Trophoblast cell (in vitro differentiated cells and primary cell): ENCODE measurements around the gene MYO15A.

Experiments used
- DNase-seq, 2 donors: peaks; one replicate each; pipeline ENCODE4 v3.0.0-alpha.2; 2016
- H2AFZ ChIP-seq: 2 replicates; pipeline ENCODE4 v1.6.1; 2013; ENCODE audit warnings: low read length, moderate library complexity, mild to moderate bottlenecking; ENCODE audit not compliant: insufficient read depth, poor library complexity
- H2AK5ac ChIP-seq: 2 replicates; pipeline ENCODE4 v1.6.1; 2013; ENCODE audit warnings: mild to moderate bottlenecking, low read length
- H2BK120ac ChIP-seq: 2 replicates; pipeline ENCODE4 v1.6.1; 2013; ENCODE audit warnings: low read length, mild to moderate bottlenecking, moderate library complexity; ENCODE audit not compliant: insufficient read depth, poor library complexity
- H2BK12ac ChIP-seq: 2 replicates; pipeline ENCODE4 v1.6.1; 2013; ENCODE audit warnings: mild to moderate bottlenecking, low read length, moderate library complexity
- H2BK5ac ChIP-seq: 2 replicates; pipeline ENCODE4 v1.6.1; 2013; ENCODE audit warnings: low read length, low read depth, moderate library complexity, mild to moderate bottlenecking; ENCODE audit not compliant: poor library complexity
- H3K14ac ChIP-seq: 2 replicates; pipeline ENCODE4 v1.6.1; 2013; ENCODE audit warnings: mild to moderate bottlenecking, low read length
- H3K18ac ChIP-seq: 2 replicates; pipeline ENCODE4 v1.6.1; 2013; ENCODE audit warnings: mild to moderate bottlenecking, low read length
- H3K23ac ChIP-seq: 2 replicates; pipeline ENCODE4 v1.6.1; 2013; ENCODE audit warnings: low read length
- H3K27ac ChIP-seq: 2 replicates; pipeline ENCODE4 v1.5.1; 2013; ENCODE audit warnings: low read depth, mild to moderate bottlenecking, inconsistent platforms, low read length, moderate library complexity
- H3K27me3 ChIP-seq: 2 replicates; pipeline ENCODE4 v1.6.1; 2013; ENCODE audit warnings: inconsistent platforms, mild to moderate bottlenecking, low read length, moderate library complexity; ENCODE audit not compliant: insufficient read depth
- H3K36me3 ChIP-seq, 2 experiments: 1 replicate in 1 of 2; 2 replicates in 1 of 2; pipeline ENCODE4 v1.6.1; 2013; ENCODE audit warnings: low read length in 2 of 2, mild to moderate bottlenecking in 2 of 2, moderate library complexity in 1 of 2; ENCODE audit not compliant: insufficient read depth in 2 of 2, control insufficient read depth in 1 of 2
- H3K4ac ChIP-seq: 2 replicates; pipeline ENCODE4 v1.6.1; 2013; ENCODE audit warnings: low read depth, mild to moderate bottlenecking, low read length, moderate library complexity
- H3K4me1 ChIP-seq, 2 experiments: 1 replicate in 1 of 2; 2 replicates in 1 of 2; pipeline ENCODE4 v1.6.1; 2013; ENCODE audit warnings: low read length in 2 of 2, mild to moderate bottlenecking in 2 of 2, moderate library complexity in 1 of 2; ENCODE audit not compliant: insufficient read depth in 2 of 2, control insufficient read depth in 1 of 2
- H3K4me2 ChIP-seq: 2 replicates; pipeline ENCODE4 v1.6.1; 2013; ENCODE audit warnings: inconsistent platforms, mild to moderate bottlenecking, low read length, moderate library complexity
- H3K4me3 ChIP-seq: 2 replicates; pipeline ENCODE4 v1.5.1; 2013; ENCODE audit warnings: mild to moderate bottlenecking, low read depth, low read length, inconsistent platforms
- H3K79me1 ChIP-seq: one replicate; pipeline ENCODE4 v1.6.1; 2013; ENCODE audit warnings: low read length
- H3K79me2 ChIP-seq: 2 replicates; pipeline ENCODE4 v1.6.1; 2013; ENCODE audit warnings: low read length, mild to moderate bottlenecking; ENCODE audit not compliant: control insufficient read depth, insufficient read depth, poor library complexity
- H3K9ac ChIP-seq: 2 replicates; pipeline ENCODE4 v1.6.1; 2013; ENCODE audit warnings: mild to moderate bottlenecking, low read length
- H3K9me3 ChIP-seq: 2 replicates; pipeline ENCODE4 v1.6.1; 2013; ENCODE audit warnings: low read depth, mild to moderate bottlenecking, control low read depth, inconsistent platforms, low read length; ENCODE audit not compliant: insufficient read depth
- H4K12ac ChIP-seq: 2 replicates; pipeline ENCODE4 v1.6.1; 2013; ENCODE audit warnings: low read depth, mild to moderate bottlenecking, low read length, moderate library complexity
- H4K8ac ChIP-seq: 2 replicates; pipeline ENCODE4 v1.6.1; 2013; ENCODE audit warnings: low read depth, mild to moderate bottlenecking, low read length, moderate library complexity
- H4K91ac ChIP-seq: one replicate; pipeline ENCODE4 v1.6.1; 2013; ENCODE audit warnings: low read depth, mild to moderate bottlenecking, low read length, moderate library complexity
- WGBS: extraction: QIAGEN DNeasy Blood & Tissue Kit; methylation state at CpG from one replicate; pipeline ENCODE4 v1.1.7; 2013; ENCODE audit warnings: missing lambda C conversion rate; ENCODE audit not compliant: insufficient read length, insufficient coverage; ENCODE audit errors: extremely low coverage; 5-methylcytosine and 5-hydroxymethylcytosine counted together

Gene MYO15A

DNA sequence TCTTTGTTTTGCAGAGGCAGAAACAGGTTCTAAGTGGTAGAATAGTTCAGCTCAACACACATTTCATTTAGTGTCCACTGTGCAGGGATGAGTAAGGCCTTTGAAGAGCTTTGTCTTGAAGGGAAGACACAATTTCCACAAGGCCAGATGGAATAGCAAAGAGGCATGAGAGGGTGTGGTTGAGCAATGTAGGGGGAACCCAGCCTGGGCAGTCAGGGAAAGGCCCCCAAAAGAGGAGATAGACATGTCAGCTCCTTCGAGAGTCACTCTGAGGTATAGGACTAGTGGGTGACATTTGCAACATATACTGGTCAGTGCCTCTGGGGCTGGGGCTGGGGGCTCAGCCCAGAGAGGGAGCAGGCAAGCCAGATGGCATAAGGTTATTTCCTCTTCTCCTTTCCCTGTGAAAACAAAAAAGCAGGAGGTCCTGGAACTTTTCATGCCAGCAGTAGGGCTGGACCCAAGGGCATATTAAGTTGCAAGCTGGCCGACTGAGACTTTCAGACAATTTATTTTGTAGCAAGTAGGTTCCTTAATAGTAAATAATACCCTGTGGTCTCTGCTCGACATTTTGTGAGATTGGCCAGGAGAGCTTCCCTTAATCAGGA, 82.2 kb downstream of the MYO15A start:
- WGBS = no CpG with 5 or more reads among the region's 3 CpGs
- no peak overlapping the region for H3K14ac ChIP-seq
- H3K4me3 ChIP-seq = no peak overlapping the region
- H3K79me2 ChIP-seq = peaks cover 23% of the 10 kb centered on the region
- H2BK12ac ChIP-seq = no peak overlapping the region
- peaks cover 15 to 34% of the 10 kb centered on the region in 2 experiments for H3K4me1 ChIP-seq
- H3K36me3 ChIP-seq = peaks cover 26 to 32% of the 10 kb centered on the region in 2 experiments
- H3K9me3 ChIP-seq = no peaks in the 10 kb centered on the region
- no peaks in the 10 kb centered on the region for H3K79me1 ChIP-seq
- H2BK5ac ChIP-seq = no peak overlapping the region
- no peak overlapping the region for H2BK120ac ChIP-seq
- no peak overlapping the region for H3K9ac ChIP-seq
- peak in 1 of 2 donors; percentile 14 for DNase-seq
- H3K27me3 ChIP-seq = no peaks in the 10 kb centered on the region
- H3K27ac ChIP-seq = no peak overlapping the region
- H4K8ac ChIP-seq = no peak overlapping the region
- no peak overlapping the region for H2AFZ ChIP-seq
- H3K23ac ChIP-seq = peak overlapping the region; percentile 50
- H4K12ac ChIP-seq = no peak overlapping the region
- no peak overlapping the region for H2AK5ac ChIP-seq
- H3K4ac ChIP-seq = peak overlapping the region; percentile 8
- H3K4me2 ChIP-seq = no peak overlapping the region
- no peak overlapping the region for H3K18ac ChIP-seq
- H4K91ac ChIP-seq = no peak overlapping the region

DNA sequence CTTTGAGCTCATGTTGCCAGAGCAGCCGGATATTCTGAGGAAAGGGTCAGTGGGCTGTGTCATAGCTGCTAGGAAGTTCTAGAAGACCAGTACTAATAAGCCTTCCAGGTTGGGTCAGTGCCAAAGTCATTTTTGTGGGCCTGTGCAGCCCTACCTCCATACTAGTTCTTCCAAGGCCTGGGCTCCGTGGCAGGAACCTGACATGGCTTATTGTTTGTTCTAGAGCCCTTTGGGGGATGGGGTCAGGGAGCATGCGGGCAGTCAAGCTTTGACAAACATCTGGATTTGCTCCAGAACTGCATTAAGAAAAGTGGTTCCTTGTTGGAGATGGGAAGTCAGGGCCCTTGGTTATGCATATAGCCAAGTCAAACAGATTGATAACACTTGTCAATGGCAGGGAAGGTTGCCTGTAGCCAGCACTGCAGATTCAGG, 82.7 kb downstream of the MYO15A start:
- no peak overlapping the region for H3K18ac ChIP-seq

DNA sequence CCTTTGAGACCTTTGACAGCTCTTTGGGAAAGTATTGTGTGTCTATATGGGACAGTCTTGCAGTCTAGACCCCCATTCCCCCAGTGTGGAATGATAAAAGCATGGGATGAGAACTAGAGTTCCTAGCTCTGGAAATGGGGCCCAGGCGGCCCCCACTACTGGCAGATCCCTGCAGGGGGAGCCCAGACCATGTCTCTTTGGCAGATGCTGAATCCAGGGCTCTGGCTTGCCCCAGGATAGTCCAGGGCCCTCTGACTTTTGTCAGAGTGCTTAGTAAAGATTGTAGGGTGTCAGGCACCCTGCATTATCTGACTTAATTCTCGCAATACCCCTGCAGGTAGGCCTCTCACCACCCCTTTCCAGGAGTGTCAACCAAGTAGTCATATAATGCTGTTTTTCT, 83.4 kb downstream of the MYO15A start:
- Histone ChIP-seq H4K12ac (no peak overlapping the region), H2AFZ (no peak overlapping the region), H3K14ac (no peak overlapping the region), H3K27ac (no peak overlapping the region), H3K27me3 (no peaks in the 10 kb centered on the region), H3K36me3 (peaks cover 28 to 39% of the 10 kb centered on the region in 2 experiments), H3K79me2 (peaks cover 17% of the 10 kb centered on the region), H4K91ac (no peak overlapping the region), H3K18ac (no peak overlapping the region), H3K4me2 (no peak overlapping the region), H3K4me3 (no peak overlapping the region), H3K23ac (no peak overlapping the region), H3K4ac (no peak overlapping the region), H3K79me1 (no peaks in the 10 kb centered on the region), H3K9me3 (no peaks in the 10 kb centered on the region), H2BK5ac (no peak overlapping the region), H3K4me1 (peaks cover 7 to 22% of the 10 kb centered on the region in 2 experiments), H3K9ac (no peak overlapping the region), H4K8ac (no peak overlapping the region), H2BK120ac (no peak overlapping the region), H2AK5ac (no peak overlapping the region), H2BK12ac (no peak overlapping the region)
- no CpG with 5 or more reads among the region's 2 CpGs for WGBS
- DNase-seq = no peak

More for the DNA sequence above, 82.7 kb downstream of the MYO15A start:
- no peak overlapping the region for H4K12ac ChIP-seq
- H3K23ac ChIP-seq = no peak overlapping the region
- no peak overlapping the region for H4K91ac ChIP-seq
- no peak overlapping the region for H3K14ac ChIP-seq
- no peak overlapping the region for H2AK5ac ChIP-seq
- H2BK12ac ChIP-seq = no peak overlapping the region
- H3K4ac ChIP-seq = peak overlapping the region; percentile 51
- no peak overlapping the region for H3K27ac ChIP-seq
- H3K9me3 ChIP-seq = no peaks in the 10 kb centered on the region
- H3K79me2 ChIP-seq = peaks cover 19% of the 10 kb centered on the region
- H3K79me1 ChIP-seq = no peaks in the 10 kb centered on the region
- H2AFZ ChIP-seq = no peak overlapping the region
- H3K4me1 ChIP-seq = peaks cover 12 to 29% of the 10 kb centered on the region in 2 experiments
- H2BK120ac ChIP-seq = no peak overlapping the region
- DNase-seq = no peak
- no CpG with 5 or more reads among the region's 3 CpGs for WGBS
- H3K4me3 ChIP-seq = no peak overlapping the region
- peaks cover 27 to 34% of the 10 kb centered on the region in 2 experiments for H3K36me3 ChIP-seq
- H2BK5ac ChIP-seq = no peak overlapping the region
- H3K27me3 ChIP-seq = no peaks in the 10 kb centered on the region
- no peak overlapping the region for H4K8ac ChIP-seq
- no peak overlapping the region for H3K4me2 ChIP-seq
- no peak overlapping the region for H3K9ac ChIP-seq

DNA sequence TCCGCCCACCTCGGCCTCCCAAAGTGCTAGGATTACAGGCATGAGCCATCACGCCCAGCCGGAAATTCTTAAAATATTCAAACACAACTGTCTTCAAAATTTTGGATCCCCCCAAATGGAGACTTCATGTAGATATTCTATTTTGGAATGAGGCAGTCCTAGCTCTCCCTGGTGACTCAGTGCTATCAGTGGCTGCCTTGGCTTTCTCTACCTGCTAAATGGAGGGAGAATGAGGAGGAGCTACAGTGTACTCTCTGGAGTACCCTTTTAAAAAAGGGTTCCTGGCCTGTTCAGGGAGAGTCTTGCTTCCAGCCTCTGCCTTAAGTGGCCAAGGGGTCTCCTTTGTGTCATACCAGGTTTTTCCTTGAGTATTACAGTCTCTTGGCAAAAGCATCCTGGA, 85.8 kb downstream of the MYO15A start:
- Histone ChIP-seq H3K4ac (no peak overlapping the region), H3K36me3 (peaks cover 43 to 49% of the 10 kb centered on the region in 2 experiments), H3K79me2 (peaks cover 6% of the 10 kb centered on the region), H3K27me3 (no peaks in the 10 kb centered on the region), H2BK120ac (no peak overlapping the region), H3K9ac (no peak overlapping the region), H3K23ac (no peak overlapping the region), H4K91ac (no peak overlapping the region), H3K4me1 (peaks cover 3 to 10% of the 10 kb centered on the region in 2 experiments), H3K4me2 (no peak overlapping the region), H2BK12ac (no peak overlapping the region), H4K12ac (no peak overlapping the region), H3K79me1 (no peaks in the 10 kb centered on the region), H2AFZ (no peak overlapping the region), H3K18ac (no peak overlapping the region), H3K9me3 (no peaks in the 10 kb centered on the region), H3K4me3 (no peak overlapping the region), H3K27ac (no peak overlapping the region), H2BK5ac (no peak overlapping the region), H2AK5ac (no peak overlapping the region), H4K8ac (no peak overlapping the region), H3K14ac (no peak overlapping the region)
- no peak for DNase-seq
- WGBS = no CpG with 5 or more reads among the region's 4 CpGs
